GM18505 (cell line): ENCODE measurements around the gene CD53.

Experiments
- ATAC-seq: cut with Tn5 transposase; IDR thresholded peaks from one replicate; pipeline ENCODE4 v1.9.1; 2021; ENCODE audit not compliant: unreplicated experiment
- POLR2A ChIP-seq: IDR thresholded peaks from 4 replicates; pipeline ENCODE4 v1.6.1; 2011; ENCODE audit warnings: borderline replicate concordance; ENCODE audit not compliant: insufficient read depth, insufficient read length; ENCODE audit errors: extremely low read depth

The CD53 gene

GRCh38 chr1:110880708-110881374 is 7.9 kb downstream of the CD53 start:
- no peak for ATAC-seq
- TF ChIP-seq POLR2A, result no peak

GRCh38 chr1:110888049-110888448 is 15.1 kb downstream of the CD53 start:
- ATAC-seq, result no peak
- TF ChIP-seq POLR2A, result no peak

- no peak for TF ChIP-seq POLR2A
- ATAC-seq, result no peak
These were observed 15.7 kb downstream of the CD53 start for GRCh38 chr1:110888641-110889040.

GRCh38 chr1:110890474-110891196 is 17.7 kb downstream of the CD53 start:
- ATAC-seq, result no peak
- TF ChIP-seq POLR2A, result no peak

- no peak for ATAC-seq
- no peak for TF ChIP-seq POLR2A
These were observed 21.1 kb downstream of the CD53 start for GRCh38 chr1:110893908-110894490.

GRCh38 chr1:110896090-110896489 is 23.1 kb downstream of the CD53 start:
- no peak for TF ChIP-seq POLR2A
- no peak for ATAC-seq

- no peak for ATAC-seq
- no peak for TF ChIP-seq POLR2A
These were observed 24.7 kb downstream of the CD53 start for GRCh38 chr1:110897681-110898080.

- TF ChIP-seq POLR2A, result no peak
These were observed 25.9 kb downstream of the CD53 start for GRCh38 chr1:110898734-110899457.

GRCh38 chr1:110899458-110899843 is 26.5 kb downstream of the CD53 start:
- peak; percentile 22 for TF ChIP-seq POLR2A
- no peak for ATAC-seq

More at GRCh38 chr1:110898734-110899457, 25.9 kb downstream of the CD53 start:
- no peak for ATAC-seq

- TF ChIP-seq POLR2A, result peak; percentile 51
- ATAC-seq, result no peak
These were observed 30.0 kb downstream of the CD53 start for GRCh38 chr1:110902820-110903463.

- TF ChIP-seq POLR2A, result no peak
- ATAC-seq, result no peak
These were observed 31.0 kb downstream of the CD53 start for GRCh38 chr1:110903853-110904500.

GRCh38 chr1:110912784-110913183 is 39.8 kb downstream of the CD53 start:
- no peak for ATAC-seq
- TF ChIP-seq POLR2A, result no peak
